Naive thymus-derived CD8-positive, alpha-beta T cell (primary cell): ENCODE measurements around the gene ALDH3B1. TPM values are rescaled to one million over a fixed set of nuclear protein-coding genes. Genes with fewer than 3 reads are reported as not detected.

Experiments
- ATAC-seq, 2 donors: fragments of 150-1000 bp; cut with Tn5 transposase in 1 of 2; sonication (Bioruptor Pico), chemical (Tn5 transposase) in 1 of 2; 1 replicate in 1 of 2; 2 replicates in 1 of 2; pipeline ENCODE4 v1.10.0; 2021; ENCODE audit warnings: mild to moderate bottlenecking in 2 of 2, moderate library complexity in 2 of 2
- POLR2A ChIA-PET: fragments of 350-600 bp; sonication (Branson Sonifier 250); formaldehyde crosslinking; loops from one replicate; lab custom pipeline; 2021; ENCODE audit warnings: antibody characterized with exemption; lab: Charles Lee
- DNase-seq, 10 donors: peaks; one replicate each; pipeline versions ENCODE4 v3.0.0 to v3.0.0-alpha.2; 2020 to 2022
- H3K27ac Mint-ChIP-seq, 10 donors: one replicate each; pipeline ENCODE4 v1.8.0; 2020 to 2022; ENCODE audit warnings: mild to moderate bottlenecking in 10 of 10, mixed read lengths in 10 of 10, moderate library complexity in 4 of 10, inconsistent platforms in 1 of 10
- H3K27me3 Mint-ChIP-seq, 5 donors: one replicate each; pipeline ENCODE4 v1.8.0; 2021 to 2022; ENCODE audit warnings: mixed read lengths in 5 of 5
- H3K36me3 Mint-ChIP-seq, 3 donors: one replicate each; pipeline ENCODE4 v1.8.0; 2020 to 2022; ENCODE audit warnings: mixed read lengths in 3 of 3, mild to moderate bottlenecking in 2 of 3, inconsistent platforms in 1 of 3
- H3K4me1 Mint-ChIP-seq, 4 donors: one replicate each; pipeline ENCODE4 v1.8.0; 2021 to 2022; ENCODE audit warnings: mixed read lengths in 4 of 4
- H3K4me3 Mint-ChIP-seq, 10 donors: one replicate each; pipeline ENCODE4 v1.8.0; 2020 to 2022; ENCODE audit warnings: mild to moderate bottlenecking in 10 of 10, mixed read lengths in 10 of 10, moderate library complexity in 6 of 10, inconsistent platforms in 1 of 10
- H3K9me3 Mint-ChIP-seq, 9 donors: one replicate each; pipeline ENCODE4 v1.8.0; 2020 to 2022; ENCODE audit warnings: mixed read lengths in 9 of 9, mild to moderate bottlenecking in 3 of 9, inconsistent platforms in 1 of 9, moderate library complexity in 1 of 9
- polyA plus RNA-seq, 3 donors: library from polyadenylated mRNA; unstranded; fragments of 300-500 nt; fragmentation: Illumina TruSeq; gene quantifications; one replicate each; pipeline ENCODE4 v1.2.3, GENCODE V29; 2021
- total RNA-seq, 8 experiments: library from RNA in 2 of 8; stranded (reverse) in 2 of 8; gene quantifications; one replicate each; pipeline ENCODE4 v1.2.3 and lab custom pipeline; 2021 to 2026

The ALDH3B1 gene
- total and polyA plus RNA-seq, 5 experiments from 2014 or later: 0.09 to 0.39 TPM; not detected in 3

DNA sequence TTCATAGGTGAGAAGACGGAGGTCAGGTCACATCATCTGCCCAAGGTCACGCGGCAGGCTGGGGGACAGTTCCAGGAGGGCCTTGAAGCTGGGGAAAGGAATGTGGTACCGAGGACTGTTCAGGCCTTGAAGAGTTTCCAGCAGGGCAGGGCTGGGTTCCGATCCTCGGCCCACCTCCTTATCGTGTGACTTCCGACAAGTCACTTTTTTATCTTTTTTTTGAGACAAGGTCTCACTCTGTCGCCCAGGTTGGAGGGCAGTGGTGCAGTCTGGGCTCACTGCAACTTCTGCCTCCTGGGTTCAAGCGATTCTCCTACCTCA, 21.0 kb downstream of the ALDH3B1 start:
- peaks cover 0 to 12% (median 0%) of the 10 kb centered on the region in 3 donors for H3K36me3 Mint-ChIP-seq
- POLR2A ChIA-PET: interaction anchor here (0.6 to 2.8 kb wide), 3 partner anchors 9 to 65 kb away, joined by 3 to 23 read pairs (median 5); partner anchors contain the start of genes TCIRG1 and UNC93B1
- peak overlapping the region; percentile 82 to 97 (median 95) for H3K27ac Mint-ChIP-seq
- peaks cover 0 to 3% (median 0%) of the 10 kb centered on the region in 9 donors for H3K9me3 Mint-ChIP-seq
- H3K4me1 Mint-ChIP-seq: peaks cover 13 to 37% (median 33%) of the 10 kb centered on the region in 4 donors
- DNase-seq (peak in 1 of 10 donors; percentile 19), ATAC-seq (no peak)
- H3K27me3 Mint-ChIP-seq: no peaks in the 10 kb centered on the region
- peak overlapping the region; percentile 95 to 100 (median 97) for H3K4me3 Mint-ChIP-seq

DNA sequence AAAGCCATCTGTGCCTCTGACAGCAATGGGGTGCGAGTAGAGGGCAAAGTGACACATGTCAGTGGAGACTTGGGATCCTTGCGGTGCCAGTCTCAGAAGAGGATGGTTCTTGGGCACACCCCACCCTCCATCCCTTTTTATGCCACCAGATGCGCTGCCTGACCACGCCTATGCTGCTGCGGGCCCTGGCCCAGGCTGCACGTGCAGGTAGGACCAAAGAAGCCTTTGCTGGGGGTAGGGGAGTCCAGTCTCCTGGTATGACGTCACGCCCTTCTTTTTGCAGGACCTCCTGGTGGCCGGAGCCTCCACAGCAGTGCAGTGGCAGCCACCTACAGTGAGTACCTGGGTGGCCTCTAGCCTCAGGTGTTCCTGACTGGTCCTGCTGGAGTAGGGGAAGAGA, 21.9 kb downstream of the ALDH3B1 start:
- H3K27ac Mint-ChIP-seq: peak overlapping the region; percentile 66 to 97 (median 86)
- DNase-seq: no peak
- POLR2A ChIA-PET: interaction anchor here (0.6 to 2.8 kb wide), 3 partner anchors 8 to 29 kb away, joined by 5 to 23 read pairs (median 7); partner anchors contain the start of genes TCIRG1 and UNC93B1
- no peaks in the 10 kb centered on the region for H3K27me3 Mint-ChIP-seq
- peak overlapping the region; percentile 95 to 100 (median 97) for H3K4me3 Mint-ChIP-seq
- peaks cover 0 to 12% (median 0%) of the 10 kb centered on the region in 3 donors for H3K36me3 Mint-ChIP-seq
- no peak for ATAC-seq
- peaks cover 0 to 1% (median 0%) of the 10 kb centered on the region in 9 donors for H3K9me3 Mint-ChIP-seq
- H3K4me1 Mint-ChIP-seq: peaks cover 17 to 44% (median 39%) of the 10 kb centered on the region in 4 donors

DNA sequence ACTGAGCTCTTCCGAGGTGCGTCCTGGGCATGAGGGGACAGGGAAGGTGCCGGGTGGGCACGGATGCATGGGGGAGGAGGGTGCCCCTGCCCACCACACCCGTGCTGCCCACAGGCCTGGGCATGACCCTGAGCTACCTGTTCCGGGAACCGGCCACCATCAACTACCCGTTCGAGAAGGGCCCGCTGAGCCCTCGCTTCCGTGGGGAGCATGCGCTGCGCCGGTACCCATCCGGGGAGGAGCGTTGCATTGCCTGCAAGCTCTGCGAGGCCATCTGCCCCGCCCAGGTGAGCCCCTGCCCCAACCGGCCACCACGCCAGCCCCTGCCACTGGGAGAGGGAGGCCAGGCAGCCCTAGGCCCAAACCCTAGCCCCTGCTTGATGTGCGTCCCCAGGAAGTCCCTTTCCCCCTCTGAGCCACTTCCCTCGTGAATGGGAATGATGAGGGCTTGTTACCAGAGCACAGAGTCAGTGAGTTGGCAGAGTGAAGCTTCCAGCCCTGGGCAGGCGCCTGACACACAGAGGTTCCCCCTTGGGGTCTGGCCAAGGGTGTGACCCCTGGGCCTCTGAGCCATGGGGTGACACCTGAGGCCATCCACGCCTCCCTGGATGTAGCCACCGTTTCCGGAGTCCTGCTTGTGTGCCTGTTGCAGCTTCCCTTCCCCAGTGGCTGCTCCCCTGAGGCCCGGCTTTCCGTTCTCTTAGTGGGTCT, 23.0 kb downstream of the ALDH3B1 start:
- Mint-ChIP-seq H3K36me3 (peaks cover 0 to 12% (median 0%) of the 10 kb centered on the region in 3 donors), H3K27ac (peak overlapping the region in 2 of 10 donors; percentile 18 to 52), H3K4me1 (peaks cover 19 to 52% (median 46%) of the 10 kb centered on the region in 4 donors), H3K27me3 (no peaks in the 10 kb centered on the region), H3K9me3 (no peaks in the 10 kb centered on the region), H3K4me3 (peak overlapping the region in 3 of 10 donors; percentile 7 to 41 (median 18))
- POLR2A ChIA-PET: interaction anchor here (0.5 kb wide), 1 partner anchor 62 kb away, joined by 4 read pairs; no protein-coding TSS in a partner anchor
- DNase-seq (no peak), ATAC-seq (no peak)

DNA sequence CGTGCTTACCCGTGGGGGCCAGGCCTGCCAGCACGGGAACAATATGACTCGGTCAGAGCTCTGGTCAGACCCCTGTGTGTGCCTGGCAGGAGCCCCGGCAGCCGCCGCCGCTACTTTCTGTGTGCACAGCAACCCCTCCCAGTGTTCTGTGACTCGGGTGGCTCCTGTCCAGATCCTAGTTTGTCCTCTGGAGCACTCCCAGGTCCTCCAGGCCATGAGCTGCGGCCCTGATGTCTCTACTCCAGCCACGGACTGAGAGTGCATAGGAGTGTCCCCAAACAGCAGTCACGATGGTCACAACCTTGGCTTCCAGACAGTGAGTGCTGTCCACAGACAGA, 23.6 kb downstream of the ALDH3B1 start:
- Mint-ChIP-seq H3K27ac (peak overlapping the region in 5 of 10 donors; percentile 18 to 66 (median 33)), H3K27me3 (no peaks in the 10 kb centered on the region), H3K4me1 (peaks cover 19 to 52% (median 45%) of the 10 kb centered on the region in 4 donors), H3K4me3 (peak overlapping the region in 4 of 10 donors; percentile 12 to 41 (median 18)), H3K36me3 (peaks cover 0 to 12% (median 0%) of the 10 kb centered on the region in 3 donors), H3K9me3 (no peaks in the 10 kb centered on the region)
- DNase-seq (no peak), ATAC-seq (no peak)
- POLR2A ChIA-PET: no interaction called here

DNA sequence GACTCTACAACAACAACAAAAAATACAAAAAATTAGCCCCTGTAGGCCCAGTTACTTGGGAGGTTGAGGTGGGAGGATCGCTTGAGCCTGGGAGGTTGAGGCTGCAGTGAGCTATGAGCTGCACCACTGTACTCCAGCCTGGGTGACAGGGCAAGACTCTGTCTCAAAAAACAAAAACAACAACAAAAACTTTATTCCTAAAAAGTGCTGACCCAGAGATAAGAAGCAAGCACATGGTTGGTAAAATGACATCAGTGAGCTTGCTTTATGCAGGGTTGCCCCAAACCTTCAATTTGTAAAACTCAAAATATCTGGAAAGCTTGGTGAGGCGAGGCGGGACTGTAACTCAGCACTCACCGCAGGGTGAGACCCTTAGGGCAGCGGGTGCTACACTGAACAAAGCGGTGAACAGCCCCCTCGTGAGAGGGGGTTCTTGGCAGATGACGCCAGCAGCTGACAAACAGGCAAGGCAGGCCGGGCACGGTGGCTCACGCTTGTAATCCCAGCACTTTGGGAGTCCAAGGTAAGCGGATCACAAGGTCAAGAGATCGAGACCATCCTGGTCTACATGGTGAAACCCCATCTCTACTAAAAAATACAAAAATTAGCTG, 25.2 kb downstream of the ALDH3B1 start:
- ATAC-seq (no peak), DNase-seq (no peak)
- H3K27ac Mint-ChIP-seq: peak overlapping the region in 5 of 10 donors; percentile 40 to 92 (median 52)
- no peaks in the 10 kb centered on the region for H3K27me3 Mint-ChIP-seq
- no peak overlapping the region for H3K4me3 Mint-ChIP-seq
- H3K4me1 Mint-ChIP-seq: peaks cover 18 to 48% (median 43%) of the 10 kb centered on the region in 4 donors
- H3K9me3 Mint-ChIP-seq: no peaks in the 10 kb centered on the region
- POLR2A ChIA-PET: no interaction called here
- H3K36me3 Mint-ChIP-seq: peaks cover 0 to 12% (median 0%) of the 10 kb centered on the region in 3 donors

DNA sequence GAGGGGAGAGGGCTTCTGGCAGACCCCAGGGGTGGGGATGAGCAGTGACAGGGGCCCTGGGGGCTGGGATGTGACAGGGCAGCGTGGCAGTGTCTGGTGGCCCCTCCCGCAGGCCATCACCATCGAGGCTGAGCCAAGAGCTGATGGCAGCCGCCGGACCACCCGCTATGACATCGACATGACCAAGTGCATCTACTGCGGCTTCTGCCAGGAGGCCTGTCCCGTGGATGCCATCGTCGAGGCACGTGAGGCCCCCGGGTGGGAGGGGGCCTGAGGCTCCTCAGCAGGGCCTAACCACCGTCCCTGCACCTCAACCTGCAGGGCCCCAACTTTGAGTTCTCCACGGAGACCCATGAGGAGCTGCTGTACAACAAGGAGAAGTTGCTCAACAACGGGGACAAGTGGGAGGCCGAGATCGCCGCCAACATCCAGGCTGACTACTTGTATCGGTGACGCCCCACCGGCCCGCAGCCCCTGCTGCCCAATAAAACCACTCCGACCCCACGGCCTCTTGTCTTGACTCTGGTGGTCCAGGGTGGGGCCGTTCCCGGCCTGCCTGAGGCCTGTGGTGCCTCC, 26.1 kb downstream of the ALDH3B1 start:
- Mint-ChIP-seq H3K27me3 (no peaks in the 10 kb centered on the region), H3K9me3 (no peaks in the 10 kb centered on the region), H3K36me3 (peaks cover 0 to 12% (median 0%) of the 10 kb centered on the region in 3 donors), H3K4me3 (peak overlapping the region in 1 of 10 donors; percentile 60), H3K27ac (peak overlapping the region in 6 of 10 donors; percentile 66 to 92 (median 90)), H3K4me1 (peaks cover 18 to 48% (median 43%) of the 10 kb centered on the region in 4 donors)
- no peak for ATAC-seq
- DNase-seq: peak in 1 of 10 donors; percentile 0
- POLR2A ChIA-PET: no interaction called here

DNA sequence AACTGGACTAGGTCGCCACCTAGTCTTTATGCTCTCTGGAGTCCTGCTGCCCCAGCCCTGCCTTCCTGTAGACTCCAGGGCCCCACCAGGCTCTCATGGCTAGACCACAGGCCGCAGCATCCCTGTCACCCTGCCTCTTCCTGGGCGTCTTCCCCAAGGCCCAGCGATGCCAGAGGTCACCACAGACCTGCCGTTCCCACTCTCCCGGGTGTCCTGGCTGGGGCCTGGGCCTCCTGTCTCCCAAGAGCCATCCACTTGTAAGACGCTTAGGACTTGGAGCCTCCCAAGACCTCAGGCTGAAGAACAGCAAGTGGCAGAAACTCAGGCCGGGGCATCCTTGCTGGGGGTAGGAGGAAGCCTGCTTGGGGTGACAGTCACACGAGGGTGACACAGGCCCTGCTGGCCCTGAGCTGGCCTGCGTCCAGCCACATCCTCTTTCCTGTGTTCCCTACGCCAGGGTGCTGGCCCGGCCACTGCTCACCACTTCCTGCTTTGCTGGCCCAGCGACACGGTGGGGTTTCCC, 26.7 kb downstream of the ALDH3B1 start:
- DNase-seq (peak in 1 of 10 donors; percentile 28), ATAC-seq (no peak)
- POLR2A ChIA-PET: interaction anchor here (1.2 to 2.6 kb wide), 2 partner anchors 10 to 174 kb away, joined by 3 to 8 read pairs; no protein-coding TSS in a partner anchor
- H3K27ac Mint-ChIP-seq: peak overlapping the region; percentile 66 to 95 (median 88)
- H3K9me3 Mint-ChIP-seq: no peaks in the 10 kb centered on the region
- H3K27me3 Mint-ChIP-seq: no peaks in the 10 kb centered on the region
- H3K4me1 Mint-ChIP-seq: peaks cover 15 to 45% (median 41%) of the 10 kb centered on the region in 4 donors
- H3K36me3 Mint-ChIP-seq: peaks cover 0 to 14% (median 0%) of the 10 kb centered on the region in 3 donors
- H3K4me3 Mint-ChIP-seq: peak overlapping the region in 7 of 10 donors; percentile 20 to 62 (median 51)

DNA sequence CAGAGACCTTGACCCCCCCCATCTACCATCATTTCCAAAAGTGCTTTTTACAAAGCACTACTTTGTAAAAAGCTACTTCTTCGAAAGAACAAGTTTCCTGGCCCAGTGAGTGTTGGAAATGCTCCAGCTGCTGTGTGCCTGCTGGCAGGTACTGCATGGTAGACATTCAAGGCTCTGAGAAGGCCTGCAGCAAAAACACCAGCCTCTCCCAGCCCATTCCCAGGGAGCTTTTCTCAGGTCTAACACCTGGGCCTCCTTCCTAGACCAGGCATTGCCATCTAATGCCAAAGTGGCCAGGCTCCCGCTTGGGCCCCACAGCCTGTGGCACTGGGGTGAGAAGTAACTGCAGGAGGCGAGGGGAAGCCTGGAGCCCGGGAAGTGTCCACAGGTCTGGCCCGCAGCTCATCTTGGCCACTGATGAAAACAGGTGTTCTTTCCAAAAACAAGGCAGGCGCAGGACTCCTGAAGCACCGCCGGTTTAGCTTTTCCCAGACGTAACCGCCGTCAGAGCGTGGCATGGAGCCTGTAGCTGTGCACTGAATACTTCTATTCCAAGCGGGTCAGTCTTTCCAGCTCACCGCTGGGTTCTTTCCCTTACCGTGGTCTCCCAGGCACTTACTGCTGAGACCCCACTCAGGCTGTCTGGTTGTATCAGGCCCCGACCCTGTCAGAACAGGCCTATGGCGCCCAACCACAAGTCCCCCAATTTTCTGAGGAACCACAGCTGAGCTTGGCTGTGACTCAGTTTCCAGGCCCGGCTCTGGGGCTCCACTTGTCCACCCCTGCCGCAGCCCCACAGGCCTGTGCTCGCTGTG, 27.5 kb downstream of the ALDH3B1 start:
- Mint-ChIP-seq H3K4me1 (peaks cover 15 to 43% (median 41%) of the 10 kb centered on the region in 4 donors), H3K27me3 (no peaks in the 10 kb centered on the region), H3K27ac (peak overlapping the region; percentile 66 to 95 (median 88)), H3K36me3 (peaks cover 0 to 14% (median 0%) of the 10 kb centered on the region in 3 donors), H3K9me3 (no peaks in the 10 kb centered on the region), H3K4me3 (peak overlapping the region; percentile 42 to 72 (median 57))
- no peak for ATAC-seq
- no peak for DNase-seq
- POLR2A ChIA-PET: interaction anchor here (0.5 to 2.6 kb wide), 4 partner anchors 11 to 294 kb away, joined by 3 to 8 read pairs (median 3); no protein-coding TSS in a partner anchor

DNA sequence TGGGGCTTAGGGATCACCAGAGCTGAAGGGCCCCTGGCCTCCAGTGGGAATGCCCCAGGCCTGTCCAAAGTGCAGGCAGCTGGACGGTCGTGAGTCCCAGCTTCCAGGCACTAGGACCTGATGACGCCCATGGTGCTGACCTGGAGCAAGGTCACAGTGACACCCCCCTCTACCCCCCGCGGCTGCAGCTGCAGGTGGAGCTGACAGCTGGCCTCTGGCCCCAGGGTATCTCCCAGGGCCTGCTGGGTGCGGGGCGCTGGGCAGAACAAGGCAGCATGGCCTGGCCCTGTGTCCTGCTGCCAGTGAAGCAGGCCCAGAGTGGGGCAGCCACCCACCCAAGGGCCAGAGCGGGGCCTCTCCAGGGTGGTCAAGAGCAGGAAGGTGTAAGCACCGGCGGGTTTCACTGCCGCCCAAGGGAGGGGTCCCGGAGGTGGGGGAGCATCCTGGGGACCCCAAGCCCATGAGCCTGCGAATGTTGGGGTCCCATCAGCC, 28.1 kb downstream of the ALDH3B1 start:
- POLR2A ChIA-PET: interaction anchor here (0.5 to 3.5 kb wide), 7 partner anchors 8 to 293 kb away, joined by 3 to 23 read pairs (median 4); partner anchors contain the start of gene NDUFS8
- Mint-ChIP-seq H3K36me3 (peaks cover 0 to 14% (median 0%) of the 10 kb centered on the region in 3 donors), H3K9me3 (no peaks in the 10 kb centered on the region), H3K4me3 (peak overlapping the region in 7 of 10 donors; percentile 10 to 91 (median 87)), H3K4me1 (peaks cover 15 to 43% (median 41%) of the 10 kb centered on the region in 4 donors), H3K27ac (peak overlapping the region in 6 of 10 donors; percentile 2 to 93 (median 32)), H3K27me3 (no peaks in the 10 kb centered on the region)
- ATAC-seq (no peak), DNase-seq (no peak)

DNA sequence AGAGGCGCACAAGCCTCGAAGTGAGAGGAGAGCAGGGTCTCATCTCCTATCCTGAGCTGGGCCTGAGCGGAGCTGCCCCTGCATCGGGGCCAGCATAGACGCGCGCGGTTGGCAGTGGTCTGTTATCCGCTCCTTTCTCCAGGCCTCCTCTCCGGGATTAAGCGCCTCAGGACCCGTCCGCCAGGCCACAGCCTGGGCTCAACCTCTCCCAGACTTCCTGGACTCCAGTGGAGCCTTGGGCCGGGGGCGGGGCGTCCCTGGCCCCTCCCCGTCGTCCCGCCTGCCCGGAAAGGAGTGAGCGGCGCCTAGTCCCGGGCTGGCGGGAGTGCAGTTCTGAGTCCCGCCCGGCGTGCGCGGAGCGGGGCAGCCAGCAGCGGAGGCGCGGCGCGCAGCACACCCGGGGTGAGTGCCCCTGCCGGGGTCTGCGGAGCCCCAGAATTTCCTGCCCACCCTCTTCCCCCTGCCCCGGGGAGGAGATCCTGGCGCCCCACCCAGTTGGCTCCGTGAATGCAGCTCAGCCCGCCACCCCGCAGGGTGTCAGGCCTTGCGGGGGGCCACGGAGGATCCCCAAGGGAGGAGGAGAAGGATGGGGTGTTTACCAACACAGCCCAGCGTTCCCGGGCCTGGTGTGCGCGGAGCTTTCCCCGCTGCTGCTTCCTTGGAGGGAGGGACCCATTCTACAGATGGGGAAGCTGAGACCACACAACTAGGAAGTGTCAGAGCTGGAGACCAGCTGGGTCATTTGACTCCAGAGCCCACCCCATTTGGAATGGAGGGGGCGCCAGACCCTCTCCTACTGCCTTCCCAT, 28.8 kb downstream of the ALDH3B1 start, which contains the start of gene TCIRG1:
TCIRG1 (plus strand) TSS at position 308 of the 808 bp plus-strand sequence. CDS start 2,247 bp downstream, outside the sequence.
- H3K4me1 Mint-ChIP-seq: peaks cover 15 to 40% (median 38%) of the 10 kb centered on the region in 4 donors
- H3K27ac Mint-ChIP-seq: peak within 1 kb of the TSS; percentile 91 to 97 (median 94)
- DNase-seq: peak in 8 of 10 donors; percentile 30 to 58 (median 44)
- peak; percentile 59 to 72 for ATAC-seq
- POLR2A ChIA-PET: interaction anchor here (1.1 to 3.5 kb wide), 6 partner anchors 8 to 172 kb away, joined by 3 to 23 read pairs (median 6); partner anchors contain the start of gene NDUFS8
- no peaks in the 10 kb centered on the region for H3K27me3 Mint-ChIP-seq
- peak within 1 kb of the TSS; percentile 80 to 96 (median 90) for H3K4me3 Mint-ChIP-seq
- H3K9me3 Mint-ChIP-seq: no peaks in the 10 kb centered on the region
- peaks cover 0 to 12% (median 0%) of the 10 kb centered on the region in 3 donors for H3K36me3 Mint-ChIP-seq
